Skin epidermis (tissue), 12 donors: ENCODE measurements around the gene C10orf62.
"Not testable (repeated sequence)": the region's sequence is repeated elsewhere in the genome, so short reads cannot be mapped to it uniquely, and the experiment has no call there.

Source experiments
- H3K27ac ChIP-seq, 21 experiments: fragments of 200-600 bp; sonication (generic) in 11 of 21; one replicate each; pipeline ENCODE4 v1.5.0; 2020; ENCODE audit warnings: mild to moderate bottlenecking in 3 of 21, inconsistent platforms in 2 of 21, moderate library complexity in 2 of 21
- H3K4me3 ChIP-seq, 7 experiments: fragments of 200-600 bp; sonication (generic) in 2 of 7; one replicate each; pipeline ENCODE4 v1.5.0; 2020; ENCODE audit warnings: inconsistent platforms in 2 of 7, mild to moderate bottlenecking in 2 of 7, moderate library complexity in 1 of 7

The C10orf62 gene

GRCh38 chr10:97562329-97562728 is 27.2 kb upstream of the C10orf62 start:
- not testable (repeated sequence) for H3K4me3 ChIP-seq, H3K27ac ChIP-seq

GRCh38 chr10:97563337-97563736 is 26.2 kb upstream of the C10orf62 start:
- Histone ChIP-seq H3K4me3 (no peak overlapping the region), H3K27ac (no peak overlapping the region)

- no peak overlapping the region for H3K4me3 ChIP-seq
- no peak overlapping the region for H3K27ac ChIP-seq
Measured at GRCh38 chr10:97564776-97565175, 24.7 kb upstream of the C10orf62 start.

GRCh38 chr10:97566336-97566996 is 23.1 kb upstream of the C10orf62 start:
- Histone ChIP-seq H3K4me3 (no peak overlapping the region), H3K27ac (no peak overlapping the region)

- no peak overlapping the region for H3K4me3 ChIP-seq
- H3K27ac ChIP-seq, result no peak overlapping the region
Measured at GRCh38 chr10:97567891-97568290, 21.6 kb upstream of the C10orf62 start.

GRCh38 chr10:97570146-97570788 is 19.3 kb upstream of the C10orf62 start:
- Histone ChIP-seq H3K27ac (peak overlapping the region in 18 of 21 experiments; percentile 18 to 87 (median 65)), H3K4me3 (no peak overlapping the region)

- Histone ChIP-seq H3K27ac (peak overlapping the region in 18 of 21 experiments; percentile 18 to 87 (median 65)), H3K4me3 (no peak overlapping the region)
Measured at GRCh38 chr10:97570789-97571471, 18.6 kb upstream of the C10orf62 start.

- peak overlapping the region in 20 of 21 experiments; percentile 43 to 87 (median 76) for H3K27ac ChIP-seq
- no peak overlapping the region for H3K4me3 ChIP-seq
Measured at GRCh38 chr10:97571622-97572021, 17.9 kb upstream of the C10orf62 start.

GRCh38 chr10:97572214-97572989 is 17.1 kb upstream of the C10orf62 start, which contains the start of gene ANKRD2:
Gene ANKRD2 (plus strand): TSS chr10:97572779. CDS start chr10:97572789, 10 bp downstream.
- Histone ChIP-seq H3K4me3 (no peak within 1 kb of the TSS), H3K27ac (peak within 1 kb of the TSS in 20 of 21 experiments; percentile 43 to 87 (median 76))

GRCh38 chr10:97573021-97573420 is 16.5 kb upstream of the C10orf62 start:
- no peak overlapping the region for H3K4me3 ChIP-seq
- H3K27ac ChIP-seq, result peak overlapping the region in 5 of 21 experiments; percentile 67 to 84 (median 79)

- Histone ChIP-seq H3K4me3 (no peak overlapping the region), H3K27ac (no peak overlapping the region)
Measured at GRCh38 chr10:97573672-97574071, 15.8 kb upstream of the C10orf62 start.

GRCh38 chr10:97574374-97575126 is 15.0 kb upstream of the C10orf62 start:
- H3K4me3 ChIP-seq, result no peak overlapping the region
- peak overlapping the region in 4 of 21 experiments; percentile 10 to 47 (median 34) for H3K27ac ChIP-seq

GRCh38 chr10:97575127-97575668 is 14.3 kb upstream of the C10orf62 start:
- Histone ChIP-seq H3K27ac (peak overlapping the region in 3 of 21 experiments; percentile 10 to 47 (median 44)), H3K4me3 (no peak overlapping the region)

GRCh38 chr10:97576487-97576886 is 13.0 kb upstream of the C10orf62 start:
- H3K4me3 ChIP-seq, H3K27ac ChIP-seq: not testable (repeated sequence)

- H3K27ac ChIP-seq, result no peak overlapping the region
Measured at GRCh38 chr10:97577701-97578100, 11.8 kb upstream of the C10orf62 start.

GRCh38 chr10:97578171-97578844 is 11.2 kb upstream of the C10orf62 start:
- H3K4me3 ChIP-seq, result no peak overlapping the region
- no peak overlapping the region for H3K27ac ChIP-seq

More at GRCh38 chr10:97577701-97578100, 11.8 kb upstream of the C10orf62 start:
- H3K4me3 ChIP-seq, result no peak overlapping the region

- H3K27ac ChIP-seq, result no peak overlapping the region
- H3K4me3 ChIP-seq, result no peak overlapping the region
Measured at GRCh38 chr10:97580421-97581367, 8.8 kb upstream of the C10orf62 start.
